K562 (cell line): ENCODE results near the gene CDK5R1. TPM values are rescaled to one million over a fixed set of nuclear protein-coding genes. Genes with fewer than 3 reads are reported as not detected.

Experiments used
- ARID4B ChIP-seq: sonication (generic); formaldehyde crosslinking; IDR thresholded peaks from 2 replicates; pipeline ENCODE4 v1.8.0; 2022; ENCODE audit warnings: mild to moderate bottlenecking, missing genetic modification reagents
- BRD9 ChIP-seq: fragments of 450-650 bp; IDR thresholded peaks from 2 replicates; pipeline ENCODE4 v1.6.1; 2018; ENCODE audit warnings: low read depth; ENCODE audit not compliant: partially characterized antibody
- E2F1 ChIP-seq: sonication (generic); formaldehyde crosslinking; IDR thresholded peaks from 2 replicates; pipeline ENCODE4 v1.8.1; 2023; ENCODE audit warnings: mild to moderate bottlenecking, missing genetic modification reagents, moderate library complexity
- ELK3 ChIP-seq: fragments of 450-650 bp; formaldehyde crosslinking; IDR thresholded peaks from 2 replicates; pipeline ENCODE4 v1.4.0; 2020; ENCODE audit warnings: mild to moderate bottlenecking
- GATAD2B ChIP-seq: fragments of 450-650 bp; IDR thresholded peaks from 2 replicates; pipeline ENCODE4 v1.6.1; 2017; ENCODE audit warnings: mild to moderate bottlenecking, borderline replicate concordance
- HIVEP1 ChIP-seq: fragments of 250-450 bp; sonication (Bioruptor Pico); IDR thresholded peaks from 2 replicates; pipeline ENCODE4 v1.4.0; 2020; ENCODE audit warnings: mild to moderate bottlenecking
- PML ChIP-seq: IDR thresholded peaks from 2 replicates; pipeline ENCODE4 v1.6.1; 2012; ENCODE audit warnings: low read length, inconsistent platforms
- POU5F1 ChIP-seq: fragments of 150-350 bp; IDR thresholded peaks from 2 replicates; pipeline ENCODE4 v1.6.1; 2014; ENCODE audit warnings: borderline replicate concordance, low read length, low read depth, mild to moderate bottlenecking; ENCODE audit not compliant: partially characterized antibody
- RB1 ChIP-seq: fragments of 450-650 bp; IDR thresholded peaks from 2 replicates; pipeline ENCODE4 v1.6.1; 2017; ENCODE audit warnings: low read depth, mild to moderate bottlenecking
- WHSC1 ChIP-seq: IDR thresholded peaks from one replicate; pipeline ENCODE4 v1.6.1; 2012; ENCODE audit warnings: low read length, control low read depth, inconsistent platforms
- ZFP91 ChIP-seq: sonication (generic); formaldehyde crosslinking; IDR thresholded peaks from 2 replicates; pipeline ENCODE4 v1.8.0; 2022; ENCODE audit warnings: mild to moderate bottlenecking, missing genetic modification reagents
- ZNF24 ChIP-seq: fragments of 450-650 bp; IDR thresholded peaks from 2 replicates; pipeline ENCODE4 v1.6.1; 2016
- ZNF311 ChIP-seq: fragments of 250-450 bp; sonication (Bioruptor Pico); IDR thresholded peaks from 2 replicates; pipeline ENCODE4 v1.4.0; 2020; ENCODE audit warnings: mild to moderate bottlenecking, moderate library complexity
- ZNF507 ChIP-seq: conservative IDR thresholded peaks from 2 replicates; pipeline ENCODE4 v1.6.1; 2017; ENCODE audit warnings: missing genetic modification characterization, missing compliant biosample characterization
- ZNF77 ChIP-seq: fragments of 250-450 bp; sonication (Bioruptor Pico); IDR thresholded peaks from 2 replicates; pipeline ENCODE4 v1.5.0; 2020
- polyA plus RNA-seq, 8 experiments: library from polyadenylated mRNA; depleted of rRNA in 4 of 8; stranded (reverse) in 5 of 8; unstranded in 3 of 8; fragments of >200 nt; fragmentation: Nextera tagmentation in 2 of 8; fragmentation: Illumina TruSeq in 1 of 8; extraction: Ambion mirVana in 2 of 8; extraction: Trizol in 1 of 8; gene quantifications; 2 replicates each; pipeline versions ENCODE4 v1.2.1 to v1.2.3, GENCODE V29; 2011 to 2014; ENCODE audit warnings: inconsistent platforms in 1 of 8, missing spikeins in 1 of 8
- total RNA-seq, 7 experiments: library from RNA; depleted of rRNA in 6 of 7; stranded (reverse); fragments of >200 nt in 6 of 7; fragmentation: Illumina TruSeq in 2 of 7; extraction: Trizol in 2 of 7; gene quantifications; 2 replicates each; pipeline versions ENCODE4 v1.2.1 to v1.2.3, GENCODE V29; 2011 to 2021; ENCODE audit warnings: low replicate concordance in 1 of 7

The CDK5R1 gene
- total and polyA plus RNA-seq, 9 of the 15 experiments (the other 6 are each of a cell fraction or from before 2014, with no cell fraction given), result 0.10 to 4.8 (median 2.3) TPM

- TF ChIP-seq ZNF77 (no peak), PML (no peak), RB1 (peak; percentile 6; the same call in 1 of the 2 replicates), HIVEP1 (CRISPR knock-in tag) (no peak), ZNF311 (CRISPR knock-in tag) (no peak), ZNF507 (no peak), POU5F1 (no peak), ZFP91 (CRISPR knock-in tag) (no peak), BRD9 (no peak), ELK3 (CRISPR knock-in tag) (no peak), ARID4B (CRISPR knock-in tag) (no peak), ZNF24 (no peak), E2F1 (CRISPR knock-in tag) (no peak), GATAD2B (peak; percentile 66; the same call in 1 of the 2 replicates), WHSC1 (no peak)
Observed at GRCh38 chr17:32486701-32487472, at the start of gene CDK5R1 (continued).
